ENCODE results near the gene PRKCH.

The PRKCH gene

DNA sequence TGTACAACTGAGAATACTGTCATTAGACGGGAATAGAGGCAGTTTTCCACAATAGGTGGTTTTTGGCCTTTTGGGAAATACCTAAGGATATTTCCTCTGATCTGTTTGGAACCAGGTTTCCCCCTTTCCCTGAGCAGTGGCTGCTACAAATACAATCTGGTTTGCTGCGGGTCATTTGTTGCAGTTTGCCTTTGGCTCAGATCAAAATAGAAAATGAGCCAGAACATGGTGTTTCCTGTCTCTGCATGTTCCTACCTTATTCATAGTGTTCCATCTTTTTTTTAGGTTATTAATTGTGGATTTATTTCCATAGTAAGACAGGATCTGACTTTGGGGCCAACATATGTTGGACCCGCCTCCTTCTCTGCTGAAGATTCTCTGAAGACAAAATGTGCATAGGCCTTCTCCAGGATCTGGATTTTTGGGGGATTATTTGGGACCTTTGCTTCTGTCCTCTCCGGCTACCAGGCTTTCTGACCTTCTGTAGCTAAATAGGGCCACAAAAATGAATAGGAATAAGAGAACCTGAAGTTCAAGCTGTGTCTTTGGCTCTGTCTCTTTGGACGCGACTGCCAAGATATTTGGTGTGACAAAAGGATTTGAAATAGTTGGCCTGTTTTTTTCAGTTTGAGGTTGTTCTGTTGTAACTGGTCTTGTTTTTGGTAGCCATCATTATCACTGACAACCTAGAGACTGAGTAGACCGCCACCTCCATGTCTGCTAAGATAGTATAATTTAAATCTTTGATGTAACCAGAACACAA lies 146.9 kb downstream of the PRKCH start:
- DNase-seq (ENCODE audit: low read depth) = no peak
- H3K4me3 ChIP-seq (ENCODE audit: low read depth, low read length) = no peak overlapping the region
- TF ChIP-seq, protein P1, sequence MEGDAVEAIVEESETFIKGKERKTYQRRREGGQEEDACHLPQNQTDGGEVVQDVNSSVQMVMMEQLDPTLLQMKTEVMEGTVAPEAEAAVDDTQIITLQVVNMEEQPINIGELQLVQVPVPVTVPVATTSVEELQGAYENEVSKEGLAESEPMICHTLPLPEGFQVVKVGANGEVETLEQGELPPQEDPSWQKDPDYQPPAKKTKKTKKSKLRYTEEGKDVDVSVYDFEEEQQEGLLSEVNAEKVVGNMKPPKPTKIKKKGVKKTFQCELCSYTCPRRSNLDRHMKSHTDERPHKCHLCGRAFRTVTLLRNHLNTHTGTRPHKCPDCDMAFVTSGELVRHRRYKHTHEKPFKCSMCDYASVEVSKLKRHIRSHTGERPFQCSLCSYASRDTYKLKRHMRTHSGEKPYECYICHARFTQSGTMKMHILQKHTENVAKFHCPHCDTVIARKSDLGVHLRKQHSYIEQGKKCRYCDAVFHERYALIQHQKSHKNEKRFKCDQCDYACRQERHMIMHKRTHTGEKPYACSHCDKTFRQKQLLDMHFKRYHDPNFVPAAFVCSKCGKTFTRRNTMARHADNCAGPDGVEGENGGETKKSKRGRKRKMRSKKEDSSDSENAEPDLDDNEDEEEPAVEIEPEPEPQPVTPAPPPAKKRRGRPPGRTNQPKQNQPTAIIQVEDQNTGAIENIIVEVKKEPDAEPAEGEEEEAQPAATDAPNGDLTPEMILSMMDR (IDR thresholded peaks at IDR 0.05; ENCODE audit: low read depth, low read length) = no peak
- TF ChIP-seq MYC (IDR thresholded peaks at IDR 0.05; ENCODE audit: low read depth, low read length) (no peak), POLR2A (IDR thresholded peaks at IDR 0.05; ENCODE audit: extremely low read depth, insufficient read length) (no peak)
- TF ChIP-seq, protein P2, sequence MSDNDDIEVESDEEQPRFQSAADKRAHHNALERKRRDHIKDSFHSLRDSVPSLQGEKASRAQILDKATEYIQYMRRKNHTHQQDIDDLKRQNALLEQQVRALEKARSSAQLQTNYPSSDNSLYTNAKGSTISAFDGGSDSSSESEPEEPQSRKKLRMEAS (IDR thresholded peaks at IDR 0.05; ENCODE audit: low read depth, low read length) = no peak

DNA sequence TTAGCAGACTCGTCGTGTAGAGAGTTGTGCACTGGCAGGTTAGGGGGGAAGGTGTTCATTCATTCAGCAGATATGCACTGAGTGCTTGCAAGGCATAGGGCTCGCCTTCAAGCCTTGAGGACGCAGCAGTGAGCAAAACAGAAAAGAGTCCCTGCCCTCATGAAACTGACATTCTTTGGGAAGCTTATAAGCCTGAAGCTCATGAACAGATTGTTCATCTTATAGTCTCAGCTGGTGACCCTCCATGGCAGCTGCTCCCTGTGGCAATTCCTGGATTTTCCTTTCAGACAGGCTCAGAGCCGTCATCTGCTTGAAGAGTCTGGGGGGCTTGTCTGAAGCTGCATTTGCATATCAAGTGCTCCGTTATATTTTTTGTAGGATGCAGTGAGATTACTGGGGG lies 148.4 kb downstream of the PRKCH start:
- no peak overlapping the region for H3K4me3 ChIP-seq (ENCODE audit: low read depth, low read length)
- TF ChIP-seq, protein P2 (IDR thresholded peaks at IDR 0.05; ENCODE audit: low read depth, low read length) = no peak
- TF ChIP-seq, protein P1 (IDR thresholded peaks at IDR 0.05; ENCODE audit: low read depth, low read length) = no peak
- TF ChIP-seq MYC (IDR thresholded peaks at IDR 0.05; ENCODE audit: low read depth, low read length) (no peak), POLR2A (IDR thresholded peaks at IDR 0.05; ENCODE audit: extremely low read depth, insufficient read length) (no peak)
- no peak for DNase-seq (ENCODE audit: low read depth)

DNA sequence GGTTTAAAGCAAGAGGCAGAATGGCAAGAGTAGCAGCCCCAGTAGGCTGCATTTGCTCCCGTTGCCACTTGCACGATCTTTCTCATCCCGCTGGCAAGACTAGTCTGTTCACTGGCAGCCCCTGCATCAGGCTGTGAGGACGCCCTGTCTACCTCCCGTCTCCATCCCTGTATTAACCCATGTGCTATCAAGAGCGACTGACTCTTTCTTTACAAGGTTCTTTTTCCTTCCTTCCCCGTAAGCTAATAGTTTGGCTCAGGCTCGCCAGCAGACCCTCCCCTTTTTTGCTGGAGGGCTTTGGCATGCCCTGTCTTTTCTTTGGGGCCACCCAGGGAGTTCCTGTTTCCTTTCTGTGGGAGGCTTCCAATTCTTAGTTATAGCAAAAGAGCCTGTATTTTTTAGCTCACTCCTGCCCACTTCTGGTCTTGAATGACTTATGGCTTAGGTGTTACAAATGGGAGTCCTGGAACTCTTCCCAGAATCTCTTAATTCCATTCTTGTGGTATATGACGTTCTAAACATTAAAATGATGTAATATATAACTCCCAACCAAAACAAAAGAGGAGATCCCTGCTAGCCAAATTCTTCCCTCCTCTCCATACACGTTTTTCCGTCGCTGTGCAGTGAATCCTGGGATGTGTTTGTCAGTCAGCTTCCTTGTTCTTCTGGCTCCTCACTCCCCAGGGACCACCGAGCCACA lies 149.0 kb downstream of the PRKCH start:
- H3K4me3 ChIP-seq (ENCODE audit: low read depth, low read length) = no peak overlapping the region
- peak; percentile 51 for DNase-seq (ENCODE audit: low read depth)
- TF ChIP-seq MYC (IDR thresholded peaks at IDR 0.05; ENCODE audit: low read depth, low read length) (no peak), POLR2A (IDR thresholded peaks at IDR 0.05; ENCODE audit: extremely low read depth, insufficient read length) (no peak)
- TF ChIP-seq, protein P2 (IDR thresholded peaks at IDR 0.05; ENCODE audit: low read depth, low read length) = no peak; the same call in 1 of the 2 replicates
- TF ChIP-seq, protein P1 (IDR thresholded peaks at IDR 0.05; ENCODE audit: low read depth, low read length) = peak; percentile 21

DNA sequence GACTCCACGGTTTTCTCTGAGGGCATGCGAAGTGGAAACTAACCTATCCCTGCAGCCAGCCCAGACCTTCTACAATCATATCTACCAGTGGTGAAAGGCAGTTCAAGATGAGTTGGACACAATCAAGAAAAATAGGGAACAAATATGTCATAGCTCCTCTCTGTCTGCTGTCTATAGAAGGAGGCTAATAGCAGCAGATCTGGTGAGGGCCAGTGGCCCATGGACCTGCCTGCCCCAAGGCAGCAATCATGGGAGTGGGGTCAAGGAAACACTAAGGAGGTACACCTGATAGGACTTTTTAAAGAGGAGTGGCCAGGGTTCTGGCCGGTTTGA lies 149.5 kb downstream of the PRKCH start:
- TF ChIP-seq, protein P2 (IDR thresholded peaks at IDR 0.05; ENCODE audit: low read depth, low read length) = no peak
- no peak for TF ChIP-seq POLR2A (IDR thresholded peaks at IDR 0.05; ENCODE audit: extremely low read depth, insufficient read length)
- no peak for TF ChIP-seq MYC (IDR thresholded peaks at IDR 0.05; ENCODE audit: low read depth, low read length)
- TF ChIP-seq, protein P1 (IDR thresholded peaks at IDR 0.05; ENCODE audit: low read depth, low read length) = no peak
- H3K4me3 ChIP-seq (ENCODE audit: low read depth, low read length) = no peak overlapping the region
- no peak for DNase-seq (ENCODE audit: low read depth)

DNA sequence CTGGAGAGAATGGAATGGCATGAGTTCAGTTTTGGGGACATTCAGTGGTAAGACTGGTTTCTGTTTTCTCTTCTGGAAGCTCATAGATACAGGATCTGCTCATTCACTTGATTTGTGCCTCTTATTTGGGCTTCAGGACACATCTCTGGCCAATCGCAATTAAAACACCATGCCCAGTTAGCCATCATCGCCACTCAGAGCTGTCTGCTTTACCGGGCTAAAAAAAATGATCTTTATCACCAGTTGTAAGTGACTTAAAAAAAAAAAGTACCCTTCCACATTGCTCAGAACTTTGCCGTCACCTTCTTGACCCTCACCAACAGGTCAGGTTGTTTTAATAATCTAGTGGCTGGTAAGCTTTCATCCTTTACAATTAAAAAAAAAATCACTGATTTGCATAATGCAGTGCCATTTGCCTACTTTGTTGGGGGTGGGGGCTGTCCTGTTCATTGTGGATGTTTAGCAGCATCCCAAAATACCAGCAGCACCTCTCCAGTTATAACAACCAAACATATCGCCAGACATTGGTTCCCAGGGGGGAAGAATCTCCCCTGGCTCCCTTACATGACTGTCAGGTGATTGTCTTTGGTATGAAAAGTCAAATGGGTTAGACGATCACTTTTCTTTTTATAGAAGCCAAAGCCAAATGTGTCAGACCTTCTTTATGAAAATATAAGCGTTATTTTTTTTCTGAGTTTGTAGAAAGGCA lies 150.1 kb downstream of the PRKCH start:
- no peak for DNase-seq (ENCODE audit: low read depth)
- peak overlapping the region; percentile 68 for H3K4me3 ChIP-seq (ENCODE audit: low read depth, low read length)
- TF ChIP-seq MYC (IDR thresholded peaks at IDR 0.05; ENCODE audit: low read depth, low read length) = no peak
- no peak for TF ChIP-seq POLR2A (IDR thresholded peaks at IDR 0.05; ENCODE audit: extremely low read depth, insufficient read length)
- TF ChIP-seq, protein P2 (IDR thresholded peaks at IDR 0.05; ENCODE audit: low read depth, low read length) = no peak
- TF ChIP-seq, protein P1 (IDR thresholded peaks at IDR 0.05; ENCODE audit: low read depth, low read length) = no peak

All from NB4 (cell line).